Sigmoid colon (tissue), 7 donors: ENCODE results near the gene DACT2. TPM values are rescaled to one million over a fixed set of nuclear protein-coding genes. Genes with fewer than 3 reads are reported as not detected.

ENCODE experiments used
- DNase-seq: peaks from one replicate; pipeline ENCODE4 v3.0.0-alpha.2; 2019
- H3K27ac ChIP-seq, 4 donors: fragments of 200-600 bp; sonication (generic); one replicate each; pipeline ENCODE4 v1.5.1; 2016 to 2019; ENCODE audit warnings: mild to moderate bottlenecking in 1 of 4
- H3K27me3 ChIP-seq, 3 donors: fragments of 200-600 bp; sonication (generic); one replicate each; pipeline ENCODE4 v1.5.1; 2019; ENCODE audit warnings: mild to moderate bottlenecking in 1 of 3
- H3K36me3 ChIP-seq, 4 donors: fragments of 200-600 bp; sonication (generic); one replicate each; pipeline ENCODE4 v1.5.1; 2016 to 2019
- H3K4me1 ChIP-seq, 4 donors: fragments of 200-600 bp; sonication (generic); one replicate each; pipeline ENCODE4 v1.5.1; 2017 to 2019
- H3K4me3 ChIP-seq, 4 donors: fragments of 200-600 bp; sonication (generic); one replicate each; pipeline ENCODE4 v1.5.1; 2017 to 2019; ENCODE audit warnings: mild to moderate bottlenecking in 2 of 4, moderate library complexity in 1 of 4
- H3K9me3 ChIP-seq, 4 donors: fragments of 200-600 bp in 3 of 4; sonication (generic) in 3 of 4; one replicate each; pipeline versions ENCODE4 v1.5.1 to v1.6.1; 2013 to 2019
- EP300 ChIP-seq, 4 donors: sonication (generic); formaldehyde crosslinking; IDR thresholded peaks; one replicate each; pipeline ENCODE4 v1.6.1; 2017; ENCODE audit warnings: antibody characterized with exemption in 4 of 4
- POLR2A ChIP-seq, 2 donors: fragments of 450-650 bp; IDR thresholded peaks; one replicate each; pipeline ENCODE4 v1.6.1; 2016; ENCODE audit warnings: antibody characterized with exemption in 2 of 2, mild to moderate bottlenecking in 2 of 2, moderate library complexity in 2 of 2
- POLR2AphosphoS5 ChIP-seq, 4 donors: sonication (generic); formaldehyde crosslinking; IDR thresholded peaks; one replicate each; pipeline ENCODE4 v1.6.1; 2017; ENCODE audit warnings: antibody characterized with exemption in 4 of 4
- WGBS, 2 donors: extraction: QIAGEN DNeasy Blood & Tissue Kit; methylation state at CpG; one replicate each; pipeline ENCODE4 v1.1.7; 2013; 5-methylcytosine and 5-hydroxymethylcytosine counted together
- intact Hi-C: fragments of 100-400 bp; cut with DNase I; formaldehyde crosslinking; loops from one replicate; pipeline ENCODE4 v1.15.1; 2023
- polyA plus RNA-seq, 3 donors: library from polyadenylated mRNA; stranded (reverse); fragments of 200-250 nt; gene quantifications; one replicate each; pipeline ENCODE4 v1.2.3, GENCODE V29; 2013
- total RNA-seq, 4 donors: library from RNA; depleted of rRNA; stranded (reverse); fragments of >200 nt; gene quantifications; one replicate each; pipeline ENCODE4 v1.1.0, GENCODE V29; 2016
- TF ChIP-seq, protein P1 (sequence below), 4 experiments: fragments of 450-650 bp in 3 of 4; fragments of 200-600 bp in 1 of 4; IDR thresholded peaks; one replicate each; pipeline ENCODE4 v1.5.1; 2016 to 2019; ENCODE audit warnings: antibody characterized with exemption in 4 of 4, mild to moderate bottlenecking in 3 of 4, moderate library complexity in 2 of 4
- donor health status: healthy with polysubstance abuse.
- donor health status: Bipolar disorder and iron deficiency.
- donor health status: healthy.

Gene DACT2
- total and polyA plus RNA-seq, 7 donors, result 0.16 to 1.1 (median 0.60) TPM

GRCh38 chr6:168261234-168261633, 58.3 kb downstream of the DACT2 start:
- H3K9me3 ChIP-seq, result no peaks in the 10 kb centered on the region
- no peak for DNase-seq
- H3K36me3 ChIP-seq, result no peaks in the 10 kb centered on the region
- H3K27ac ChIP-seq, result no peak overlapping the region
- no peak overlapping the region for H3K4me3 ChIP-seq
- intact Hi-C loops, result no loop called here
- H3K27me3 ChIP-seq, result no peaks in the 10 kb centered on the region
- no peaks in the 10 kb centered on the region for H3K4me1 ChIP-seq
- 73 to 85% methylated on average over 12 of the region's 12 CpGs for WGBS, 2 donors
- TF ChIP-seq, protein P1, sequence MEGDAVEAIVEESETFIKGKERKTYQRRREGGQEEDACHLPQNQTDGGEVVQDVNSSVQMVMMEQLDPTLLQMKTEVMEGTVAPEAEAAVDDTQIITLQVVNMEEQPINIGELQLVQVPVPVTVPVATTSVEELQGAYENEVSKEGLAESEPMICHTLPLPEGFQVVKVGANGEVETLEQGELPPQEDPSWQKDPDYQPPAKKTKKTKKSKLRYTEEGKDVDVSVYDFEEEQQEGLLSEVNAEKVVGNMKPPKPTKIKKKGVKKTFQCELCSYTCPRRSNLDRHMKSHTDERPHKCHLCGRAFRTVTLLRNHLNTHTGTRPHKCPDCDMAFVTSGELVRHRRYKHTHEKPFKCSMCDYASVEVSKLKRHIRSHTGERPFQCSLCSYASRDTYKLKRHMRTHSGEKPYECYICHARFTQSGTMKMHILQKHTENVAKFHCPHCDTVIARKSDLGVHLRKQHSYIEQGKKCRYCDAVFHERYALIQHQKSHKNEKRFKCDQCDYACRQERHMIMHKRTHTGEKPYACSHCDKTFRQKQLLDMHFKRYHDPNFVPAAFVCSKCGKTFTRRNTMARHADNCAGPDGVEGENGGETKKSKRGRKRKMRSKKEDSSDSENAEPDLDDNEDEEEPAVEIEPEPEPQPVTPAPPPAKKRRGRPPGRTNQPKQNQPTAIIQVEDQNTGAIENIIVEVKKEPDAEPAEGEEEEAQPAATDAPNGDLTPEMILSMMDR (IDR thresholded peaks at IDR 0.05), result no peak
- TF ChIP-seq EP300 (IDR thresholded peaks at IDR 0.05), result no peak
- no peak for TF ChIP-seq POLR2AphosphoS5 (IDR thresholded peaks at IDR 0.05)
- no peak for TF ChIP-seq POLR2A (IDR thresholded peaks at IDR 0.05)

- no peak overlapping the region for H3K27ac ChIP-seq
- DNase-seq, result no peak
- no peak for TF ChIP-seq POLR2AphosphoS5 (IDR thresholded peaks at IDR 0.05)
- TF ChIP-seq, protein P1 (IDR thresholded peaks at IDR 0.05), result no peak
- peaks cover 0 to under 1% (median 0%) of the 10 kb centered on the region in 4 donors for H3K9me3 ChIP-seq
- H3K27me3 ChIP-seq, result no peaks in the 10 kb centered on the region
- intact Hi-C loops, result no loop called here
- WGBS, 2 donors, result 81 to 92% methylated on average over 24 of the region's 24 CpGs
- no peaks in the 10 kb centered on the region for H3K36me3 ChIP-seq
- no peaks in the 10 kb centered on the region for H3K4me1 ChIP-seq
- no peak overlapping the region for H3K4me3 ChIP-seq
These were observed 59.1 kb downstream of the DACT2 start for GRCh38 chr6:168260420-168260987.

DNA sequence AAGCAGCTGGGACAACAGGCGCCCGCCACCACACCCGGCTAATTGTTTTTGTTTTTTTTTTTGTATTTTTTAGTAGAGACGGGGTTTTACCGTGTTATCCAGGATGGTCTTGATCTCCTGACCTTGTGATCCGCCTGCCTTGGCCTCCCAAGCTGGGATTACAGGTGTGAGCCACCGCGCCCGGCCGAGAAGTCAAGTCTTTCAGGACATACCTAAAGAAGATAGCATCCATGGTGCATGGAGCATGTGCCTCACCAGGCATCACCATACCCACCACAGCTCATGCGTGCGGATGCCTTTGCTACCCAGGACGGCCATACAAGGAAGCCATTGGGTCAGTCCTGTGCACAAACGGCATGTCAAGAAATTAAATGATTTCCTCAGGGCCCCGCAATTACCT, 60.8 kb downstream of the DACT2 start:
- 90 to 95% methylated on average over 15 of the region's 15 CpGs for WGBS, 2 donors
- H3K9me3 ChIP-seq, result peaks cover 0 to 5% (median 0%) of the 10 kb centered on the region in 4 donors
- TF ChIP-seq POLR2A (IDR thresholded peaks at IDR 0.05), result no peak
- TF ChIP-seq, protein P1 (IDR thresholded peaks at IDR 0.05), result no peak
- no peak for TF ChIP-seq EP300 (IDR thresholded peaks at IDR 0.05)
- TF ChIP-seq POLR2AphosphoS5 (IDR thresholded peaks at IDR 0.05), result no peak
- no peaks in the 10 kb centered on the region for H3K36me3 ChIP-seq
- H3K4me3 ChIP-seq, result no peak overlapping the region
- intact Hi-C loops, result no loop called here
- no peaks in the 10 kb centered on the region for H3K27me3 ChIP-seq
- no peaks in the 10 kb centered on the region for H3K4me1 ChIP-seq
- no peak overlapping the region for H3K27ac ChIP-seq
- DNase-seq, result no peak

DNA sequence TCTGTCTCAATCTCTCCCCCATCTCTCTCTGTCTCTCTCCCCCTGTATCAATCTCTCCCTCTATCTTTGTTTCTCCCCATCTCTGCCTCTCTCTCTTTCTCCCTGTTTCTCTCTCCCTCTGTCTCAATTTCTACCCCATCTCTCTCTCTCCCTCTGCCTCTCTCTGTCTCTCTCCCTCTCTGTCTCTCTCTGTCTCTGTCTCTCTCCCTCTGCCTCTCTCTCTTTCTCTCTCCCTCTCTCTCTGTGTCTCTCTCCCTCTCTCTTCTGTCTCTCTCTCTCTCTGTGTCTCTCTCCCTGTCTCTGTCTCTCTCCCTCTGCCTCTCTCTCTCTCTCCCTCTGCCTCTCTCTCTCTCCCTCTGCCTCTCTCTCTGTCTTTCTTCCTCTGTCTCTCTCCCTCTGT, 62.6 kb downstream of the DACT2 start:
- Histone ChIP-seq H3K9me3 (peaks cover 0 to 5% (median 0%) of the 10 kb centered on the region in 4 donors), H3K4me1 (no peaks in the 10 kb centered on the region), H3K27me3 (no peaks in the 10 kb centered on the region), H3K4me3 (no peak overlapping the region), H3K27ac (no peak overlapping the region), H3K36me3 (no peaks in the 10 kb centered on the region)
- DNase-seq, result no peak
- intact Hi-C loops, result no loop called here
- TF ChIP-seq POLR2AphosphoS5 (IDR thresholded peaks at IDR 0.05) (no peak), EP300 (IDR thresholded peaks at IDR 0.05) (no peak), POLR2A (IDR thresholded peaks at IDR 0.05) (no peak)
- TF ChIP-seq, protein P1 (IDR thresholded peaks at IDR 0.05), result no peak

Other genes starting within 250 kb of the DACT2 start
- under 1 TPM in 2 of 4 donors, not detected in 2; 0.36 to 0.83 TPM for gene FRMD1, start 240.6 kb downstream of the DACT2 start, total RNA-seq
- gene FRMD1, start 240.6 kb downstream of the DACT2 start, polyA plus RNA-seq, result 10 to 100 TPM in 1 of 3 donors, 1 to 10 TPM in 2; 4.2 to 12.0 (median 9.3) TPM
- 100 to 1,000 TPM in 1 of 4 donors, 10 to 100 TPM in 3; 23.9 to 130 (median 52.9) TPM for gene SMOC2, start 121.4 kb upstream of the DACT2 start, total RNA-seq
- 10 to 100 TPM in 1 of 3 donors, 1 to 10 TPM in 2; 4.2 to 33.5 (median 6.2) TPM for gene SMOC2, start 121.4 kb upstream of the DACT2 start, polyA plus RNA-seq